Neural cell (in vitro differentiated cells): Measurements from ENCODE around the gene CLDN12. TPM values are rescaled to one million over a fixed set of nuclear protein-coding genes. Genes with fewer than 3 reads are reported as not detected.

Experiments used
- polyA plus RNA-seq: library from polyadenylated mRNA; depleted of rRNA; stranded (reverse); fragments of >200 nt; gene quantifications from 2 replicates; pipeline ENCODE4 v1.2.3, GENCODE V29; 2014

The CLDN12 gene
- polyA plus RNA-seq, 1 donor from 2014 or later = 81.0 TPM

Other genes starting within 250 kb of the CLDN12 start
- gene STEAP1, start 249.0 kb upstream of the CLDN12 start, polyA plus RNA-seq = not detected in 2 replicates
- gene STEAP2, start 191.7 kb upstream of the CLDN12 start, polyA plus RNA-seq = 4.6 and 5.9 TPM in 2 replicates
- gene CFAP69, start 158.3 kb upstream of the CLDN12 start, polyA plus RNA-seq = 5.9 and 6.2 TPM in 2 replicates
- gene FAM237B, start 82.2 kb upstream of the CLDN12 start, polyA plus RNA-seq = not detected in 2 replicates
- 22.8 and 23.5 TPM in 2 replicates for gene GTPBP10, start 56.7 kb upstream of the CLDN12 start, polyA plus RNA-seq
- gene PTTG1IP2, start 66.2 kb downstream of the CLDN12 start, polyA plus RNA-seq = not detected in 2 replicates
- 25.1 and 29.6 TPM in 2 replicates for gene CDK14, start 192.9 kb downstream of the CLDN12 start, polyA plus RNA-seq